GM21423 (cell line): ENCODE data around the gene EXOC3L2.

Source experiments
- ATAC-seq: cut with Tn5 transposase; IDR thresholded peaks from one replicate; pipeline ENCODE4 v1.9.1; 2021; ENCODE audit warnings: mild to moderate bottlenecking, moderate library complexity; ENCODE audit not compliant: unreplicated experiment

Gene EXOC3L2

GRCh38 chr19:45163156-45163555 is 82.1 kb downstream of the EXOC3L2 start:
- no peak for ATAC-seq

GRCh38 chr19:45162608-45163143 is 82.5 kb downstream of the EXOC3L2 start:
- no peak for ATAC-seq
